Uterus (tissue), 4 donors: ENCODE data around the gene SGMS1. TPM values are rescaled to one million over a fixed set of nuclear protein-coding genes. Genes with fewer than 3 reads are reported as not detected.

Experiments used
- DNase-seq, 2 donors: peaks; one replicate each; pipeline ENCODE4 v3.0.0-alpha.2; 2019 to 2020
- H3K27ac ChIP-seq, 2 donors: fragments of 200-600 bp; sonication (generic); 1 replicate in 1 of 2; 2 replicates in 1 of 2; pipeline ENCODE4 v1.5.1; 2016 to 2018
- H3K27me3 ChIP-seq, 2 donors: fragments of 200-600 bp; sonication (generic); one replicate each; pipeline ENCODE4 v1.5.1; 2018 to 2019; ENCODE audit warnings: control low read depth in 1 of 2
- H3K36me3 ChIP-seq, 2 donors: fragments of 200-600 bp; sonication (generic); one replicate each; pipeline ENCODE4 v1.5.1; 2019; ENCODE audit warnings: control low read depth in 1 of 2
- H3K4me1 ChIP-seq, 2 donors: fragments of 200-600 bp; sonication (generic); one replicate each; pipeline ENCODE4 v1.5.1; 2018 to 2019; ENCODE audit warnings: control low read depth in 1 of 2
- H3K4me3 ChIP-seq, 2 donors: fragments of 200-600 bp; sonication (generic); 1 replicate in 1 of 2; 2 replicates in 1 of 2; pipeline ENCODE4 v1.5.1; 2018 to 2019; ENCODE audit warnings: mild to moderate bottlenecking in 1 of 2
- H3K9me3 ChIP-seq, 2 donors: fragments of 200-600 bp; sonication (generic); one replicate each; pipeline ENCODE4 v1.5.1; 2019; ENCODE audit warnings: control low read depth in 1 of 2
- CTCF ChIP-seq, 4 experiments: fragments of 200-600 bp in 2 of 4; fragments of 450-650 bp in 2 of 4; sonication (generic) in 2 of 4; IDR thresholded peaks; one replicate each; pipeline ENCODE4 v1.5.1; 2016 to 2019; ENCODE audit warnings: antibody characterized with exemption in 4 of 4, mild to moderate bottlenecking in 2 of 4, moderate library complexity in 1 of 4
- POLR2A ChIP-seq, 2 donors: fragments of 450-650 bp; IDR thresholded peaks; one replicate each; pipeline ENCODE4 v1.6.1; 2016; ENCODE audit warnings: antibody characterized with exemption in 2 of 2, mild to moderate bottlenecking in 1 of 2, moderate library complexity in 1 of 2
- intact Hi-C: fragments of 100-400 bp; cut with DNase I; formaldehyde crosslinking; loops from one replicate; pipeline ENCODE4 v1.15.1; 2023; ENCODE audit warnings: low total_unique reads
- total RNA-seq, 4 donors: library from RNA; depleted of rRNA in 3 of 4; stranded (reverse); fragments of >200 nt in 3 of 4; gene quantifications; one replicate each; pipeline versions ENCODE4 v1.1.0 to v1.2.4, GENCODE V29; 2014 to 2023
- donor health status: DM: yes; HTN: yes; CAD: no.

Gene SGMS1
- total RNA-seq, 4 donors from 2014 or later = 38.0 to 102 (median 57.7) TPM

- Histone ChIP-seq H3K4me1 (peaks cover 0 to 5% of the 10 kb centered on the region in 2 donors), H3K27ac (no peak overlapping the region)
- no peak for DNase-seq
These were observed 4.6 kb downstream of the SGMS1 start for GRCh38 chr10:50619166-50619565.

GRCh38 chr10:50618624-50619023, 5.1 kb downstream of the SGMS1 start:
- peaks cover 0 to 5% of the 10 kb centered on the region in 2 donors for H3K4me1 ChIP-seq
- H3K27ac ChIP-seq = no peak overlapping the region
- no peak for DNase-seq
- H3K36me3 ChIP-seq = no peaks in the 10 kb centered on the region
- intact Hi-C loops = no loop called here
- no peaks in the 10 kb centered on the region for H3K27me3 ChIP-seq
- TF ChIP-seq CTCF (IDR thresholded peaks at IDR 0.05) (no peak), POLR2A (IDR thresholded peaks at IDR 0.05) (no peak)
- H3K9me3 ChIP-seq = no peaks in the 10 kb centered on the region
- no peak overlapping the region for H3K4me3 ChIP-seq

More at GRCh38 chr10:50619166-50619565, 4.6 kb downstream of the SGMS1 start:
- no peak for TF ChIP-seq POLR2A (IDR thresholded peaks at IDR 0.05)
- TF ChIP-seq CTCF (IDR thresholded peaks at IDR 0.05) = no peak
- no peaks in the 10 kb centered on the region for H3K9me3 ChIP-seq
- intact Hi-C loops = no loop called here
- H3K36me3 ChIP-seq = no peaks in the 10 kb centered on the region
- no peak overlapping the region for H3K4me3 ChIP-seq
- H3K27me3 ChIP-seq = no peaks in the 10 kb centered on the region

- TF ChIP-seq CTCF (IDR thresholded peaks at IDR 0.05) (no peak), POLR2A (IDR thresholded peaks at IDR 0.05) (no peak)
- no peaks in the 10 kb centered on the region for H3K4me1 ChIP-seq
- intact Hi-C loops = no loop called here
These were observed 8.1 kb downstream of the SGMS1 start for GRCh38 chr10:50615658-50616057.

GRCh38 chr10:50614444-50615137, 9.2 kb downstream of the SGMS1 start:
- intact Hi-C loops = no loop called here
- no peak overlapping the region for H3K27ac ChIP-seq
- no peaks in the 10 kb centered on the region for H3K36me3 ChIP-seq
- no peaks in the 10 kb centered on the region for H3K4me1 ChIP-seq
- TF ChIP-seq POLR2A (IDR thresholded peaks at IDR 0.05) = no peak
- no peak for TF ChIP-seq CTCF (IDR thresholded peaks at IDR 0.05)
- H3K27me3 ChIP-seq = no peaks in the 10 kb centered on the region
- DNase-seq = no peak
- no peaks in the 10 kb centered on the region for H3K9me3 ChIP-seq
- no peak overlapping the region for H3K4me3 ChIP-seq

More at GRCh38 chr10:50615658-50616057, 8.1 kb downstream of the SGMS1 start:
- Histone ChIP-seq H3K27me3 (no peaks in the 10 kb centered on the region), H3K9me3 (no peaks in the 10 kb centered on the region), H3K4me3 (no peak overlapping the region), H3K27ac (no peak overlapping the region), H3K36me3 (no peaks in the 10 kb centered on the region)
- DNase-seq = no peak

GRCh38 chr10:50613726-50614443, 9.9 kb downstream of the SGMS1 start:
- intact Hi-C loops = no loop called here
- Histone ChIP-seq H3K4me3 (no peak overlapping the region), H3K27ac (no peak overlapping the region), H3K9me3 (no peaks in the 10 kb centered on the region), H3K36me3 (no peaks in the 10 kb centered on the region), H3K27me3 (no peaks in the 10 kb centered on the region), H3K4me1 (no peaks in the 10 kb centered on the region)
- TF ChIP-seq POLR2A (IDR thresholded peaks at IDR 0.05) = no peak
- TF ChIP-seq CTCF (IDR thresholded peaks at IDR 0.05) = no peak
- no peak for DNase-seq
